NCI-H1694 (cell line): Measurements from ENCODE around the gene CIT.
"Not testable (repeated sequence)": the region's sequence is repeated elsewhere in the genome, so short reads cannot be mapped to it uniquely, and the experiment has no call there.

Experiments
- DNase-seq: peaks from one replicate; lab custom pipeline; 2025; lab: John Stamatoyannopoulos, UW

The CIT gene

GRCh38 chr12:119876761-119877638 is at the start of gene CIT:
Gene CIT (minus strand): TSS chr12:119877320. CDS start chr12:119876168, 1,152 bp downstream.
- peak; percentile 88 for DNase-seq

- no peak for DNase-seq
Measured at GRCh38 chr12:119925269-119925668, 48.1 kb upstream of the CIT start.

- DNase-seq = no peak
Measured at GRCh38 chr12:119920064-119920463, 42.9 kb upstream of the CIT start.

GRCh38 chr12:119915894-119916510 is 38.9 kb upstream of the CIT start:
- no peak for DNase-seq

GRCh38 chr12:119914666-119915065 is 37.5 kb upstream of the CIT start:
- DNase-seq = no peak

- no peak for DNase-seq
Measured at GRCh38 chr12:119913536-119914330, 36.6 kb upstream of the CIT start.

GRCh38 chr12:119911182-119911581 is 34.1 kb upstream of the CIT start:
- DNase-seq = no peak

- no peak for DNase-seq
Measured at GRCh38 chr12:119910586-119910985, 33.5 kb upstream of the CIT start.

- peak; percentile 28 for DNase-seq
Measured at GRCh38 chr12:119902084-119902509, 25.0 kb upstream of the CIT start.

GRCh38 chr12:119901670-119902069 is 24.6 kb upstream of the CIT start:
- DNase-seq = no peak

GRCh38 chr12:119894916-119895315 is 17.8 kb upstream of the CIT start:
- DNase-seq = no peak

- not testable (repeated sequence) for DNase-seq
Measured at GRCh38 chr12:119892611-119893010, 15.5 kb upstream of the CIT start.

GRCh38 chr12:119885549-119885948 is 8.4 kb upstream of the CIT start:
- DNase-seq = no peak

- not testable (repeated sequence) for DNase-seq
Measured at GRCh38 chr12:119883791-119884190, 6.7 kb upstream of the CIT start.

GRCh38 chr12:119883237-119883636 is 6.1 kb upstream of the CIT start:
- DNase-seq = no peak

- DNase-seq = no peak
Measured at GRCh38 chr12:119877639-119877948, 474 bp upstream of the CIT start.

GRCh38 chr12:119870457-119870856 is 6.7 kb downstream of the CIT start:
- peak; percentile 72 for DNase-seq

- DNase-seq = peak; percentile 43
Measured at GRCh38 chr12:119869720-119870119, 7.4 kb downstream of the CIT start.

- DNase-seq = peak; percentile 60
Measured at GRCh38 chr12:119868992-119869391, 8.1 kb downstream of the CIT start.

GRCh38 chr12:119864591-119864990 is 12.5 kb downstream of the CIT start:
- DNase-seq = no peak

- DNase-seq = no peak
Measured at GRCh38 chr12:119859241-119859640, 17.9 kb downstream of the CIT start.

- no peak for DNase-seq
Measured at GRCh38 chr12:119857041-119857591, 20.0 kb downstream of the CIT start.
